ENCODE results near the gene ECE1.

GRCh38 chr1:21258331-21259134 lies 31.7 kb downstream of the ECE1 start:
- TF ChIP-seq POU2F2 (IDR thresholded peaks at IDR 0.05; ENCODE audit: low read depth, low read length) (no peak), TAF1 (IDR thresholded peaks at IDR 0.05; ENCODE audit: low read depth, low read length) (no peak), POLR2AphosphoS5 (IDR thresholded peaks at IDR 0.05; ENCODE audit: low read depth, low read length) (no peak), POLR2A (IDR thresholded peaks at IDR 0.05; ENCODE audit: low read depth, low read length) (no peak), SPI1 (IDR thresholded peaks at IDR 0.05; ENCODE audit: low read depth, low read length) (no peak)
